IMR-90 (cell line): Measurements from ENCODE around the gene SNAP29. TPM values are rescaled to one million over a fixed set of nuclear protein-coding genes. Genes with fewer than 3 reads are reported as not detected.

Experiments
- ATAC-seq: fragments of 200-7000 bp; cut with Tn5 transposase; 2 replicates; pipeline ENCODE4 v1.9.1; 2020; ENCODE audit warnings: low read depth, mild to moderate bottlenecking, moderate library complexity
- BruUV-seq: library from RNA; stranded (reverse); fragments of 400-500 nt; replicated peaks from 2 replicates; lab custom pipeline; 2021; lab: Mats Ljungman, UMichigan
- CTCF ChIA-PET: fragments of 300-600 bp; formaldehyde crosslinking; extraction: SDS; loops from one replicate; lab custom pipeline; 2021; ENCODE audit warnings: antibody characterized with exemption; lab: Yijun Ruan, JAX
- POLR2A ChIA-PET: fragments of 300-600 bp; sonication (Branson Sonifier 250); formaldehyde crosslinking; loops from one replicate; lab custom pipeline; 2022; ENCODE audit warnings: antibody characterized with exemption; ENCODE audit not compliant: unreplicated experiment; lab: Charles Lee
- DNase-seq: peaks from one replicate; pipeline ENCODE4 v3.0.0; 2013
- H2AFZ ChIP-seq: replicated peaks from 2 replicates; pipeline ENCODE3; 2013; ENCODE audit warnings: low read length, mild to moderate bottlenecking; ENCODE audit not compliant: poor library complexity
- H2AK5ac ChIP-seq: 2 replicates; pipeline ENCODE4 v1.6.1; 2013; ENCODE audit warnings: low read depth, low read length, inconsistent platforms
- H2AK9ac ChIP-seq: replicated peaks from 2 replicates; pipeline ENCODE3; 2013; ENCODE audit warnings: mild to moderate bottlenecking, low read depth, low read length, moderate library complexity; ENCODE audit not compliant: poor library complexity
- H2BK120ac ChIP-seq: 2 replicates; pipeline ENCODE4 v1.6.1; 2013; ENCODE audit warnings: low read depth, low read length, inconsistent platforms
- H2BK15ac ChIP-seq: 3 replicates; pipeline ENCODE4 v1.6.1; 2013; ENCODE audit warnings: low read depth, low read length, inconsistent platforms
- H2BK20ac ChIP-seq: 2 replicates; pipeline ENCODE4 v1.6.1; 2013; ENCODE audit warnings: low read depth, mild to moderate bottlenecking, inconsistent platforms, low read length, moderate library complexity
- H2BK5ac ChIP-seq: 2 replicates; pipeline ENCODE4 v1.6.1; 2013; ENCODE audit warnings: mild to moderate bottlenecking, low read depth, low read length, inconsistent platforms; ENCODE audit not compliant: poor library complexity, severe bottlenecking
- H3K14ac ChIP-seq: replicated peaks from 2 replicates; pipeline ENCODE4 v1.6.1; 2013; ENCODE audit warnings: low read depth, low read length, inconsistent platforms
- H3K18ac ChIP-seq: 2 replicates; pipeline ENCODE4 v1.6.1; 2013; ENCODE audit warnings: low read depth, low read length, control low read depth
- H3K23ac ChIP-seq: 2 replicates; pipeline ENCODE4 v1.6.1; 2013; ENCODE audit warnings: low read depth, low read length, inconsistent platforms
- H3K27ac ChIP-seq: 2 replicates; pipeline ENCODE4 v1.5.1; 2013; ENCODE audit warnings: mild to moderate bottlenecking, control low read depth, low read length; ENCODE audit not compliant: insufficient read depth
- H3K27me3 ChIP-seq: 2 replicates; pipeline ENCODE4 v1.6.1; 2013; ENCODE audit warnings: low read length; ENCODE audit not compliant: control insufficient read depth, insufficient read depth
- H3K36me3 ChIP-seq: 2 replicates; pipeline ENCODE4 v1.6.1; 2013; ENCODE audit warnings: low read length, mixed read lengths; ENCODE audit not compliant: control insufficient read depth, insufficient read depth
- H3K4ac ChIP-seq: 2 replicates; pipeline ENCODE4 v1.6.1; 2013; ENCODE audit warnings: low read depth, low read length, inconsistent platforms
- H3K4me1 ChIP-seq: 2 replicates; pipeline ENCODE4 v1.6.1; 2013; ENCODE audit warnings: low read length, mixed read lengths; ENCODE audit not compliant: control insufficient read depth, insufficient read depth
- H3K4me2 ChIP-seq: 2 replicates; pipeline ENCODE4 v1.6.1; 2013; ENCODE audit warnings: low read depth, mild to moderate bottlenecking, control low read depth, low read length, moderate library complexity
- H3K4me3 ChIP-seq: 2 replicates; pipeline ENCODE4 v1.5.1; 2013; ENCODE audit warnings: low read depth, mild to moderate bottlenecking, control low read depth, low read length, moderate library complexity; ENCODE audit not compliant: insufficient read depth
- H3K56ac ChIP-seq: 2 replicates; pipeline ENCODE4 v1.6.1; 2013; ENCODE audit warnings: low read length, inconsistent platforms; ENCODE audit not compliant: insufficient read depth; ENCODE audit errors: extremely low read depth
- H3K79me1 ChIP-seq, 2 experiments: 2 replicates each; pipeline ENCODE4 v1.6.1; 2013; ENCODE audit warnings: low read length in 2 of 2, inconsistent platforms in 1 of 2, low read depth in 1 of 2
- H3K9ac ChIP-seq: 2 replicates; pipeline ENCODE4 v1.6.1; 2013; ENCODE audit warnings: low read depth, low read length, control low read depth
- H3K9me1 ChIP-seq: 2 replicates; pipeline ENCODE4 v1.6.1; 2013; ENCODE audit warnings: low read length, inconsistent platforms; ENCODE audit not compliant: insufficient read depth
- H3K9me3 ChIP-seq: 2 replicates; pipeline ENCODE4 v1.6.1; 2013; ENCODE audit warnings: low read length; ENCODE audit not compliant: control insufficient read depth, insufficient read depth
- H4K20me1 ChIP-seq: 2 replicates; pipeline ENCODE4 v1.6.1; 2013; ENCODE audit warnings: low read length, inconsistent platforms; ENCODE audit not compliant: insufficient read depth
- H4K5ac ChIP-seq: 2 replicates; pipeline ENCODE4 v1.6.1; 2013; ENCODE audit warnings: mild to moderate bottlenecking, low read depth, low read length, control low read depth
- H4K8ac ChIP-seq, 2 experiments: 2 replicates each; pipeline ENCODE4 v1.6.1; 2013; ENCODE audit warnings: low read depth in 2 of 2, low read length in 2 of 2, control low read depth in 1 of 2, inconsistent platforms in 1 of 2
- H4K91ac ChIP-seq: 2 replicates; pipeline ENCODE4 v1.6.1; 2013; ENCODE audit warnings: low read depth, low read length, inconsistent platforms; ENCODE audit not compliant: insufficient read depth
- BHLHE40 ChIP-seq: fragments of 150-350 bp; IDR thresholded peaks from 2 replicates; pipeline ENCODE4 v1.6.1; 2016; ENCODE audit warnings: mild to moderate bottlenecking, low read depth, low read length
- CEBPB ChIP-seq: IDR thresholded peaks from 2 replicates; pipeline ENCODE4 v1.6.1; 2012; ENCODE audit warnings: low read depth, low read length, improper control_type of control experiment
- CHD1 ChIP-seq: IDR thresholded peaks from 2 replicates; pipeline ENCODE4 v1.6.1; 2012; ENCODE audit warnings: low read depth, low read length, improper control_type of control experiment
- ELK1 ChIP-seq: fragments of 150-350 bp; IDR thresholded peaks from 2 replicates; pipeline ENCODE4 v1.6.1; 2016; ENCODE audit warnings: low read depth, mild to moderate bottlenecking, low read length, moderate library complexity, borderline replicate concordance
- FOS ChIP-seq: fragments of 150-350 bp; IDR thresholded peaks from 2 replicates; pipeline ENCODE4 v1.6.1; 2016; ENCODE audit warnings: low read depth, low read length
- MAFK ChIP-seq: IDR thresholded peaks from 2 replicates; pipeline ENCODE4 v1.6.1; 2012; ENCODE audit warnings: low read depth, low read length, improper control_type of control experiment
- MAZ ChIP-seq: IDR thresholded peaks from 2 replicates; pipeline ENCODE4 v1.6.1; 2012; ENCODE audit warnings: low read depth, mild to moderate bottlenecking, low read length, improper control_type of control experiment, moderate library complexity, borderline replicate concordance
- MXI1 ChIP-seq: IDR thresholded peaks from 2 replicates; pipeline ENCODE4 v1.6.1; 2012; ENCODE audit warnings: low read depth, mild to moderate bottlenecking, low read length, moderate library complexity, borderline replicate concordance
- NFE2L2 ChIP-seq: fragments of 150-350 bp; IDR thresholded peaks from 2 replicates; pipeline ENCODE4 v1.6.1; 2016; ENCODE audit warnings: low read depth, mild to moderate bottlenecking, low read length
- POLR2A ChIP-seq: IDR thresholded peaks from 2 replicates; pipeline ENCODE4 v1.6.1; 2012; ENCODE audit warnings: mild to moderate bottlenecking, low read depth, low read length
- RAD21 ChIP-seq: IDR thresholded peaks from 2 replicates; pipeline ENCODE4 v1.6.1; 2012; ENCODE audit warnings: low read length, improper control_type of control experiment
- RCOR1 ChIP-seq: IDR thresholded peaks from 2 replicates; pipeline ENCODE4 v1.6.1; 2012; ENCODE audit warnings: mild to moderate bottlenecking, low read length, improper control_type of control experiment; ENCODE audit not compliant: insufficient replicate concordance
- RFX5 ChIP-seq: IDR thresholded peaks from 2 replicates; pipeline ENCODE4 v1.8.0; 2012; ENCODE audit warnings: low read depth, mild to moderate bottlenecking, low read length, moderate library complexity
- SMC3 ChIP-seq: fragments of 150-350 bp; IDR thresholded peaks from 2 replicates; pipeline ENCODE4 v1.6.1; 2016; ENCODE audit warnings: low read depth, mild to moderate bottlenecking, antibody characterized with exemption, low read length, moderate library complexity
- WGBS, 2 experiments: methylation state at CpG; one replicate each; pipeline versions ENCODE4 v1.1.5 to v1.1.7; 2013; ENCODE audit warnings: missing lambda C conversion rate in 2 of 2; ENCODE audit not compliant: insufficient read length in 1 of 2; ENCODE audit errors: extremely low coverage in 2 of 2; 5-methylcytosine and 5-hydroxymethylcytosine counted together
- dilution Hi-C: fragments of 300-500 bp; cut with HindIII; formaldehyde crosslinking; loops from one replicate; pipeline ENCODE4 v1.14.3; 2018; ENCODE audit warnings: low sequenced_read_pairs; ENCODE audit not compliant: unreplicated experiment
- in situ Hi-C: fragments of 300-500 bp; cut with MboI; formaldehyde crosslinking; loops from 3 replicates; pipeline ENCODE4 v1.14.3; 2019; ENCODE audit warnings: low sequenced_read_pairs, inconsistent platforms, mixed read lengths
- intact Hi-C: fragments of 100-400 bp; cut with micrococcal nuclease; formaldehyde crosslinking; loops from 2 replicates; pipeline ENCODE4 v1.10.0; 2022
- polyA plus RNA-seq, 3 experiments: library from polyadenylated mRNA; depleted of rRNA; stranded (reverse); fragments of >200 nt; gene quantifications; 2 replicates each; pipeline ENCODE4 v1.2.3, GENCODE V29; 2012; ENCODE audit warnings: low replicate concordance in 1 of 3
- total RNA-seq: library from RNA; depleted of rRNA; stranded (reverse); fragments of >200 nt; gene quantifications from 2 replicates; pipeline ENCODE4 v1.2.3, GENCODE V29; 2012
- TF ChIP-seq, protein P1 (sequence below): fragments of 150-350 bp; IDR thresholded peaks from 2 replicates; pipeline ENCODE4 v1.6.1; 2017; ENCODE audit warnings: mild to moderate bottlenecking, antibody characterized with exemption, low read length, low read depth
- TF ChIP-seq, protein P2 (sequence below): conservative IDR thresholded peaks from 2 replicates; pipeline ENCODE4 v1.5.1; 2012; ENCODE audit warnings: mild to moderate bottlenecking, low read depth, low read length, improper control_type of control experiment

The SNAP29 gene
- total and polyA plus RNA-seq, 2 of the 4 experiments (the other 2 are of a cell fraction) = 10.6 to 29.5 TPM

DNA sequence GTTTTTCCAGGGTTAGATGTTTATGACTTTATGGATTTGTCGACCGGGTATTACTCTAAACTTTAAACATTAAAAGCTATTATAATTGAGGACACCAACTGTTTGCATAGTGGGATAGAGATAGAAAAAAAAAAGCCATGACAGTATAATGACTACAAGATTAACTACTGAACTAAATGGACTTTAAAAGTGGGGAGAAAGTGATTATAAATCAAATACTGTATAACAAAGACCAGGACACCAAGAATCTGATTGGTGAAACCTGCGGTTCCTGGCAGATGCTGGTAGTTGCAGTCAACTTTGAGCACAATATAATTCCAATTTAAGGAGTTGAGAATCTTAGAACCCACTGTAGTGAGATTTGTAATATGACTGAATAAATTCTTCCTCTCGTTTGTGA lies 60.9 kb downstream of the SNAP29 start:
- peak overlapping the region; percentile 65; the same call in 1 of the 2 replicates for H3K9ac ChIP-seq
- no peak overlapping the region for H3K18ac ChIP-seq
- no peaks in the 10 kb centered on the region for H3K9me3 ChIP-seq
- TSS peak; percentile 41 for BruUV-seq
- H4K5ac ChIP-seq = no peak overlapping the region
- TF ChIP-seq, protein P1, sequence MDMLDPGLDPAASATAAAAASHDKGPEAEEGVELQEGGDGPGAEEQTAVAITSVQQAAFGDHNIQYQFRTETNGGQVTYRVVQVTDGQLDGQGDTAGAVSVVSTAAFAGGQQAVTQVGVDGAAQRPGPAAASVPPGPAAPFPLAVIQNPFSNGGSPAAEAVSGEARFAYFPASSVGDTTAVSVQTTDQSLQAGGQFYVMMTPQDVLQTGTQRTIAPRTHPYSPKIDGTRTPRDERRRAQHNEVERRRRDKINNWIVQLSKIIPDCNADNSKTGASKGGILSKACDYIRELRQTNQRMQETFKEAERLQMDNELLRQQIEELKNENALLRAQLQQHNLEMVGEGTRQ = no peak
- TF ChIP-seq FOS (no peak), ELK1 (no peak), MXI1 (no peak), MAFK (no peak), RFX5 (no peak), CHD1 (no peak), CEBPB (no peak), MAZ (no peak), RCOR1 (no peak), BHLHE40 (no peak), NFE2L2 (no peak), SMC3 (no peak), RAD21 (no peak), POLR2A (no peak)
- TF ChIP-seq, protein P2, sequence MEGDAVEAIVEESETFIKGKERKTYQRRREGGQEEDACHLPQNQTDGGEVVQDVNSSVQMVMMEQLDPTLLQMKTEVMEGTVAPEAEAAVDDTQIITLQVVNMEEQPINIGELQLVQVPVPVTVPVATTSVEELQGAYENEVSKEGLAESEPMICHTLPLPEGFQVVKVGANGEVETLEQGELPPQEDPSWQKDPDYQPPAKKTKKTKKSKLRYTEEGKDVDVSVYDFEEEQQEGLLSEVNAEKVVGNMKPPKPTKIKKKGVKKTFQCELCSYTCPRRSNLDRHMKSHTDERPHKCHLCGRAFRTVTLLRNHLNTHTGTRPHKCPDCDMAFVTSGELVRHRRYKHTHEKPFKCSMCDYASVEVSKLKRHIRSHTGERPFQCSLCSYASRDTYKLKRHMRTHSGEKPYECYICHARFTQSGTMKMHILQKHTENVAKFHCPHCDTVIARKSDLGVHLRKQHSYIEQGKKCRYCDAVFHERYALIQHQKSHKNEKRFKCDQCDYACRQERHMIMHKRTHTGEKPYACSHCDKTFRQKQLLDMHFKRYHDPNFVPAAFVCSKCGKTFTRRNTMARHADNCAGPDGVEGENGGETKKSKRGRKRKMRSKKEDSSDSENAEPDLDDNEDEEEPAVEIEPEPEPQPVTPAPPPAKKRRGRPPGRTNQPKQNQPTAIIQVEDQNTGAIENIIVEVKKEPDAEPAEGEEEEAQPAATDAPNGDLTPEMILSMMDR = no peak
- intact Hi-C loops = loop anchor here (10.0 kb wide), 1 partner anchor 115 kb away; no protein-coding TSS in a partner anchor
- H2AK9ac ChIP-seq = no peak overlapping the region
- no peak overlapping the region for H2AFZ ChIP-seq
- peak overlapping the region; percentile 21; the same call in 1 of the 2 replicates for H3K23ac ChIP-seq
- DNase-seq (no peak), ATAC-seq (no peak)
- no peak overlapping the region for H2BK15ac ChIP-seq
- no CpG with 5 or more reads among the region's 4 CpGs for WGBS, 2 experiments
- no peak overlapping the region for H4K91ac ChIP-seq
- peaks cover 3% of the 10 kb centered on the region; the same call in 1 of the 2 replicates for H3K9me1 ChIP-seq
- H2BK20ac ChIP-seq = no peak overlapping the region
- ChIA-PET POLR2A (no interaction called here), CTCF (no interaction called here)
- H3K27ac ChIP-seq = no peak overlapping the region
- 0 out of 2 replicates have a peak, but pooled peaks cover 4% of the 10 kb centered on the region for H3K4me1 ChIP-seq
- no peak overlapping the region for H3K56ac ChIP-seq
- H3K79me1 ChIP-seq = peaks cover 0 to 19% of the 10 kb centered on the region in 2 experiments; a peak in 2 of 4 replicates
- peak overlapping the region; percentile 87 for H3K4me3 ChIP-seq
- no peak overlapping the region for H3K4ac ChIP-seq
- no peak overlapping the region for H4K8ac ChIP-seq
- H2AK5ac ChIP-seq = no peak overlapping the region
- H2BK120ac ChIP-seq = no peak overlapping the region
- H3K27me3 ChIP-seq = no peaks in the 10 kb centered on the region
- in situ Hi-C loops = no loop called here
- H2BK5ac ChIP-seq = no peak overlapping the region
- H3K4me2 ChIP-seq = peak overlapping the region; percentile 94
- dilution Hi-C loops = no loop called here
- peaks cover 70% of the 10 kb centered on the region for H4K20me1 ChIP-seq
- no peak overlapping the region for H3K14ac ChIP-seq
- no peaks in the 10 kb centered on the region for H3K36me3 ChIP-seq
